NCI-H1048 (cell line): Measurements from ENCODE around the gene UBE3B.

Experiments
- DNase-seq: peaks from one replicate; lab custom pipeline; 2025; lab: John Stamatoyannopoulos, UW

Gene UBE3B

DNA sequence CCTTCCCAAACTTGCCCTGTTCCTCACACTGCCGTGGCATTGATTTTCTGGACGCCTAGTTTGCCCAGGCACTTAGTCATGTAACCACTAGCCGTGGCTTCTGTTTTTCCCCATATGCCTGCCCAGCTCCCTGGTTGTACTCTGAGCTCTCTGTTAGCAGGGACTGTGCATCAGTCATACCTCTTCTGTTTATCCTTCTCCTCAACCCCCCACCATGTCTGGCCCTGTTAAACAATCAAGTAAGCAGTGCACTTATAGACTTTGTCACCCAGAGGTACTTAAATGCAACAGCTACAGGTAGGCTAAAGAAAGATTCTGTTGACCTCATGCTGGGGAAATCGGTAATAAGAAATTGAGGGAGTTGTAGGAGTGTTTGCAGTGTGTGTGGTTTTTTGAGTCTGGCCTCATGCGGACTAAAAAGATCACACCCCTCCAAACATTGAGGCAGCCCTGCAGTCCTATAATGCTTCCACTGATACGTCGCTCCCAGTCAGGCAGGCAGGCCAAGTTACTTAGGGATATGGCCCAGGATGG is 17.0 kb downstream of the UBE3B start:
- DNase-seq = no peak

- no peak for DNase-seq
These were observed 17.6 kb downstream of the UBE3B start for GRCh38 chr12:109495012-109495411.

DNA sequence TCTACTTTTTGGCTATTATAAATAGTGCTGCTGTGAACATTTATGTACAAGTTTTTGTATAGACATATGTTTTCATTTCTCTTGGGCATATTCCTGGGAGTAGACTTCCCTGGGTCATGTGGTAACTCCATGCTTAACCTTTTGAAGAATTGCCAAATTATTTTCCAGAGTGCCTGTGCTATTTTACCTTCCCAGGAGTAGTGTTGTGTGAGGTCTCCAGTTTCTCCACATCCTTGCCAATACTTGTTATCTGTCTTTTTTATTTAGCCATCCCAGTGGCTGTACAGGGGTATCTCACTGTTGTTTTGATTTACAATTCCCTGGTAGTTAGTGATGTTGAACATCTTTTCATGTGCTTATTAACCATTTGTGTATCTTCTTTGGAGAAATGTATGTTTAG is 18.9 kb downstream of the UBE3B start:
- DNase-seq = no peak

GRCh38 chr12:109497675-109498074 is 20.2 kb downstream of the UBE3B start:
- DNase-seq = no peak

- DNase-seq = no peak
These were observed 23.2 kb downstream of the UBE3B start for GRCh38 chr12:109500406-109501185.

DNA sequence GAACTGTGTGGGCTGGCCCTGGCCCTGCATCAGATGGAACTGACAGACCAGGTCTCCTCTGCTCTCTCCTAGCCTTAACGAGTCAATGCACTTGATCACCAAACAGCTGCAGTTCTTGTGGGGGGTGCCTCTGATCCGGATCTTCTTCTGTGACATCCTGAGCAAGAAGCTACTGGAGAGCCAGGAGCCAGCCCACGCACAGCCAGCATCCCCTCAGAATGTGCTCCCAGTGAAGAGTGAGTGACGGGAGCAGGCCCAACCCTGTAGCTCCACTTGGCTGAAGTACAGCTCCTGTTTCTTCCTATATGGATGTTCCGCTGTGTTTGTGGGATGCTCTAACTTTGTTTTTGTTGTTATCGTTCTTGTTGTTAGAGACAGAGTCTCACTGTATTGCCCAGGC is 23.9 kb downstream of the UBE3B start:
- DNase-seq = no peak

DNA sequence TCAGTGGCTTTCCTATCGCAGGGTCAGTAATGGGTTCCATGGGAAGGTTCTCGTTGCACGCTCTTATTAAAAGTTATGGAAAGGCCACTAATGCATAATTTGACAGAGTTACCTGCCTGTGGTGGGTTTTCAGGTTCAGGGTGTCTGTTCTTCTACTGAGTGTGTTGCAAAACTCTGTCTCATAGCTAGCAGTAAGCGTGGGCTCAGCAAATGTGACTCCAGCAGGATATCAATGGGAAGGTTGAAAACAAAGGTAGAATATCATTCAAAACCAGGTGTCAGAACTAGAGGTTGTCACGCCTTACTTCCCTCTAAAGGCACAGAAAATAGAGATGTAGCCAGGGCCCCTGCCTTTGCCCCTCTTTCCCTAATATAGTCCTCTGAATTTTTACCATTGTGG is 24.9 kb downstream of the UBE3B start:
- DNase-seq = no peak

GRCh38 chr12:109503611-109504010 is 26.2 kb downstream of the UBE3B start:
- no peak for DNase-seq

DNA sequence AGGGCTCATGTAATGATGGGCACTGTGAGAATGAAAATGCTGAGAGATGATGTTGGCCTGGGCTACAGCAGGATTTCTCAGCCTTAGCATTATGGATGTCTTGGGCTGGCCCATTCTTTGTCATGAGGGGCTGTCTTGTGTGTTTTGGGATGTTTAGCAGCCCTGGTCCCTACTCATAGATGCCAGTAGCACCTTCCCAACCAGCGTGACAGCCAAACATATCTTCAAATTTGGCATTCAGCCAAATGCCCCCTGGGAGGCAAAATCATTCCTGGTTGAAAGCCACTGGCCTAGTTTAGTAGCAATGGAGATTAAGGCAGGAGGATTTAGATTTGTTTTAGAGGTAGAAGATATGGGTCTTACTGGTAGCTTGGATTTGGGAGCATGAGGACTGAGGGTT is 26.6 kb downstream of the UBE3B start:
- DNase-seq = no peak

GRCh38 chr12:109510196-109510595 is 32.8 kb downstream of the UBE3B start:
- no peak for DNase-seq

DNA sequence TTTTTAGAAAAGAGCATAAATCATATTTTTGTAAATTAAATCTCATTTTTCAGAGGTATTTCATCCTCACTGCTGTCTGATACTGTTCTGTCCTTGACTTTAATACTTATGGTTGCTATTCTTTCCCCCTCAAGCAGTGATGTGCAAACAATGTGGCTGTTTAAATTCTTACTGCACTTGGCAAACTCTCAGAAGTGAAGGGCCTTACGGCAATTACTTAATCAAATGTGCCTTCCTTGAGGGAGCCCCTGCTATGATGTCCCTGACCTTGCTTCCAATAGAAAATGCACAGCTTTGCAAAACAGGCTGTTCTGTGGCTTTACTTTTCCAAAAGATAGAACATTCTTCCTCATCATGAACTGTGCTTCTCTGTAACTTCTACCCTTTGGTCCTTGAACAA is 35.2 kb downstream of the UBE3B start:
- DNase-seq = no peak

DNA sequence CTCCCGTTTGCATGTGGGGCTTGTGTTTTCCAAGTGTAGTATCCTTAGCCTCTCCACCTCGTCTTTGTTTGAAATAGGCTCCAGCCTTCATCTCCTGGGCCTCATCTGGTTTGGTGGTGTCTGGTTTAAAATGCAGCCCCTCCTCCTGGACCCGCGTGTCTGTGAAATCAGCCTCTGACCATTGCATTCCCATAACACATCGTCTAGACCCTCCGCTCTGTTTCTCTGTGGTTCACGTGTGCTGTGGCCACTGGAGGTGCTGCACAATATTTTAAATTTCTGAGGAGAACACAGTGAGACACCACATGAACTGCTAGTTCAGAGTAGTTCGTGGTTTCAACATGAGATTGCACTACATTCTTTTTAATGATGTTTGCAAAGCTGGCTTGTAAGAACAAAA is 35.6 kb downstream of the UBE3B start:
- no peak for DNase-seq

DNA sequence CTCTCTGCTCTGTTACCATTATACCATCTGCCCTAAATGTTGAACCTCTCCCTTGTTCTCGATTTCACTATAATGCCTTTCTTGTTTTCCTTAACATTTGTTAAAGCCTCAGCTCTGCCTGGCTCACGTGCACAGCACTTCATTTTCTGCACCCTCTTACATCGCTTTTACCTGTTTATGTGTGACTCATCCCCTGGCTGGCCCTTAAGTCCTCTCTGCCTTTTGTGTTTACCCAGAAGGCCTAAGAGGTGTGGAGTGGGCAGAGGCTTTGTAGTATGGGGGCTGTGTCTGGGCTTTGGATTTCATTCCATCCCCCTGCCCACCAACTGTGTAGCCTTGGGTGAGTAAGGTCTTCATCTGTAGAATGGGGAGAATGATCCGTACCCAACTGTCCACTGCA is 36.5 kb downstream of the UBE3B start:
- no peak for DNase-seq

DNA sequence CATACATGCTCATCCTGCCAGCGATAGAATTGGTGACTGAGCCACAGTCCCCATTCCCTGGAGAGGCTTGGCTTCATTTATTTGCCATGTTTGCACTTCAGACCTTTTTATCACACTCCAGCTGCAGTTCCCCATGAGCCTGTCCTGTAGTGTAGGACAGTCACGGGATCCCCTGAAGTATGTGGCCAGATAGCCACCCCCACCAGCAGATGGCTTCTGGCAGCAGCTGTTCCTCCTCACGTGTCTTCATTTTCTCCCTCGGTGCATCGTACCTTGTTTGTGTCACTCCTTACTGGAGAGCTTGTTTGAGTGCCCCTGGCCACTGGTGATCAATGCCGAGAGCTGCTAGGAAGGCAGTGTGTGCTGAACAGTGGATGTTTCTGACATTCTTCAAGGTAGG is 40.2 kb downstream of the UBE3B start:
- no peak for DNase-seq

- DNase-seq = no peak
These were observed 41.6 kb downstream of the UBE3B start for GRCh38 chr12:109518820-109519665.

GRCh38 chr12:109519787-109520186 is 42.4 kb downstream of the UBE3B start:
- no peak for DNase-seq

GRCh38 chr12:109521831-109522230 is 44.4 kb downstream of the UBE3B start:
- no peak for DNase-seq

GRCh38 chr12:109523071-109523470 is 45.6 kb downstream of the UBE3B start:
- DNase-seq = no peak

GRCh38 chr12:109523504-109523903 is 46.1 kb downstream of the UBE3B start:
- DNase-seq = no peak

- DNase-seq = no peak
These were observed 47.2 kb downstream of the UBE3B start for GRCh38 chr12:109524466-109525278.

- DNase-seq = no peak
These were observed 47.8 kb downstream of the UBE3B start for GRCh38 chr12:109525279-109525585.

DNA sequence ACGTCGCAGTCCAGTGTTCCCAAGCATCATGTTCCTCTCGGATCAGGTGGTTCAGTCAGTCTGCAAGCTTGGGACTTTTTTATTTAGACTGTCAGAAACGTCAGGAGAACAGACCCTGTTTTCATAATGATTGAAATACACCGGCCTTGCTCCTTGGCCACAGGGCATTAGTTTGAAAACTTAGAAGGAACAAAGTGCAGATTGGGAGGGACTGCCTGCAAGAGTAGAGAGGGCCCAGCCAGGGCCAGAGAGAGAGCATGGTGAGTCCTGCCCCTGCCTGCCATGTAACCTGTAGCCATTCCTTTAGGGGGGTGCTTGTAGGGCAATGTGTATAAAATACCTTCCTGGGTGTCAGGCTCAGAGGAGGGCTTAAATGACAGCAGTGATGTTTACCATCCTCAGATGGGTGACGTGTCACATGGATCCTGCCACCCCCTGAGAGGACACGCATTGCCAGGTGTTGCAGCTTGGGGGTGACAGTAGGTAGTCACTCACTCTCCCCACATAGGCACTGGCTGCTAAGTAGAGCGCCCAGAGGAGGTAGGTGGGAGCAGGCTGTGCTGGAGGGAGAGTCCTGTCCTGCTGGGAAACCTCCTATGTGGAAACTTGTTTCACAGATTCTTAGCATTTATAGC is 50.2 kb downstream of the UBE3B start:
- no peak for DNase-seq
